ENCODE results near the gene RIPOR1.

Gene RIPOR1, protein sequence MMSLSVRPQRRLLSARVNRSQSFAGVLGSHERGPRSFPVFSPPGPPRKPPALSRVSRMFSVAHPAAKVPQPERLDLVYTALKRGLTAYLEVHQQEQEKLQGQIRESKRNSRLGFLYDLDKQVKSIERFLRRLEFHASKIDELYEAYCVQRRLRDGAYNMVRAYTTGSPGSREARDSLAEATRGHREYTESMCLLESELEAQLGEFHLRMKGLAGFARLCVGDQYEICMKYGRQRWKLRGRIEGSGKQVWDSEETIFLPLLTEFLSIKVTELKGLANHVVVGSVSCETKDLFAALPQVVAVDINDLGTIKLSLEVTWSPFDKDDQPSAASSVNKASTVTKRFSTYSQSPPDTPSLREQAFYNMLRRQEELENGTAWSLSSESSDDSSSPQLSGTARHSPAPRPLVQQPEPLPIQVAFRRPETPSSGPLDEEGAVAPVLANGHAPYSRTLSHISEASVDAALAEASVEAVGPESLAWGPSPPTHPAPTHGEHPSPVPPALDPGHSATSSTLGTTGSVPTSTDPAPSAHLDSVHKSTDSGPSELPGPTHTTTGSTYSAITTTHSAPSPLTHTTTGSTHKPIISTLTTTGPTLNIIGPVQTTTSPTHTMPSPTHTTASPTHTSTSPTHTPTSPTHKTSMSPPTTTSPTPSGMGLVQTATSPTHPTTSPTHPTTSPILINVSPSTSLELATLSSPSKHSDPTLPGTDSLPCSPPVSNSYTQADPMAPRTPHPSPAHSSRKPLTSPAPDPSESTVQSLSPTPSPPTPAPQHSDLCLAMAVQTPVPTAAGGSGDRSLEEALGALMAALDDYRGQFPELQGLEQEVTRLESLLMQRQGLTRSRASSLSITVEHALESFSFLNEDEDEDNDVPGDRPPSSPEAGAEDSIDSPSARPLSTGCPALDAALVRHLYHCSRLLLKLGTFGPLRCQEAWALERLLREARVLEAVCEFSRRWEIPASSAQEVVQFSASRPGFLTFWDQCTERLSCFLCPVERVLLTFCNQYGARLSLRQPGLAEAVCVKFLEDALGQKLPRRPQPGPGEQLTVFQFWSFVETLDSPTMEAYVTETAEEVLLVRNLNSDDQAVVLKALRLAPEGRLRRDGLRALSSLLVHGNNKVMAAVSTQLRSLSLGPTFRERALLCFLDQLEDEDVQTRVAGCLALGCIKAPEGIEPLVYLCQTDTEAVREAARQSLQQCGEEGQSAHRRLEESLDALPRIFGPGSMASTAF

DNA sequence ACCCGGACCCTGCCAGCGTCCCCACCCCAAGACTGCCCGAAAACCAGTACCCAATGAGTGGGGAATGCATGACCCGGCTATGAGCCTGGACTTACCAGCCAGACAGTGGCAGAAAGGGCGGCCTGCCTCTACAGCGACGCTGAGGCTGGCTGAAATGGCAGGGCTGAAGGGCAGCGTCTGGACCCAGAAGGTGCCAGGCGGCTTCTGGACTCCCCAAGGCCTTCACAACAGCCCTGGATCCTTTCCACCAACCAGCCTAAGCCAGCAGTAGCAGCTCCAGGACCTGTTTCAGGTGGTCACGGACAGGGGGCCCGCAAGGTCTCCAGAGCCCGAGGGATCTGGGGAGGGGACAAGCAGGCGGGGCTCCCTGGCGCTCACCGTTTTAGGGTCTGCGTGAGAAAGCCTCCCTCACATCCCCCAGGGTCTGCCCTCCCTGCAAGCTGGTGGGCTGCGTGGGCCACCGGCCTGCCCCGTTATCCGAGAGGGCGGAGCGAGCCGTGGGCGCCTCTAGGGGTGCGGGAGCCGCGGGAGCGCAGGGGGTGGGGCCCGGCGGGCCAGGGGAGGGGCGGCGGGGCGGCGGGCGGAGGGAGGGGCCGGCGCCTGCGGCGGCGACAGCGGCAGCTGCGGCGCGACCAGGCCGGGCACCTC, at the start of gene RIPOR1:
Gene RIPOR1, plus strand, starts transcription at position 608 of the 648 bp plus-strand sequence. CDS start 9,618 bp downstream, outside the sequence.
- ChIA-PET CTCF (interaction anchor here (0.9 to 25.0 kb wide), 11 partner anchors 7 to 137 kb away, joined by 3 to 605 read pairs (median 10); partner anchors contain the start of genes ACD, ATP6V0D1, C16orf86 and CTCF), POLR2A (interaction anchor here (0.6 to 1.9 kb wide), 3 partner anchors 7 to 139 kb away, joined by 3 to 13 read pairs (median 3); partner anchors contain the start of gene CTCF)
- H3K4me3 ChIP-seq (ENCODE audit: low read depth, low read length): peak within 1 kb of the TSS; percentile 73
- TF ChIP-seq, protein P1, sequence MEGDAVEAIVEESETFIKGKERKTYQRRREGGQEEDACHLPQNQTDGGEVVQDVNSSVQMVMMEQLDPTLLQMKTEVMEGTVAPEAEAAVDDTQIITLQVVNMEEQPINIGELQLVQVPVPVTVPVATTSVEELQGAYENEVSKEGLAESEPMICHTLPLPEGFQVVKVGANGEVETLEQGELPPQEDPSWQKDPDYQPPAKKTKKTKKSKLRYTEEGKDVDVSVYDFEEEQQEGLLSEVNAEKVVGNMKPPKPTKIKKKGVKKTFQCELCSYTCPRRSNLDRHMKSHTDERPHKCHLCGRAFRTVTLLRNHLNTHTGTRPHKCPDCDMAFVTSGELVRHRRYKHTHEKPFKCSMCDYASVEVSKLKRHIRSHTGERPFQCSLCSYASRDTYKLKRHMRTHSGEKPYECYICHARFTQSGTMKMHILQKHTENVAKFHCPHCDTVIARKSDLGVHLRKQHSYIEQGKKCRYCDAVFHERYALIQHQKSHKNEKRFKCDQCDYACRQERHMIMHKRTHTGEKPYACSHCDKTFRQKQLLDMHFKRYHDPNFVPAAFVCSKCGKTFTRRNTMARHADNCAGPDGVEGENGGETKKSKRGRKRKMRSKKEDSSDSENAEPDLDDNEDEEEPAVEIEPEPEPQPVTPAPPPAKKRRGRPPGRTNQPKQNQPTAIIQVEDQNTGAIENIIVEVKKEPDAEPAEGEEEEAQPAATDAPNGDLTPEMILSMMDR (IDR thresholded peaks at IDR 0.05; ENCODE audit: insufficient read depth, low read length, missing control alignments): peak; percentile 16
- DNase-seq (ENCODE audit: low read depth, low spot score): no peak

DNA sequence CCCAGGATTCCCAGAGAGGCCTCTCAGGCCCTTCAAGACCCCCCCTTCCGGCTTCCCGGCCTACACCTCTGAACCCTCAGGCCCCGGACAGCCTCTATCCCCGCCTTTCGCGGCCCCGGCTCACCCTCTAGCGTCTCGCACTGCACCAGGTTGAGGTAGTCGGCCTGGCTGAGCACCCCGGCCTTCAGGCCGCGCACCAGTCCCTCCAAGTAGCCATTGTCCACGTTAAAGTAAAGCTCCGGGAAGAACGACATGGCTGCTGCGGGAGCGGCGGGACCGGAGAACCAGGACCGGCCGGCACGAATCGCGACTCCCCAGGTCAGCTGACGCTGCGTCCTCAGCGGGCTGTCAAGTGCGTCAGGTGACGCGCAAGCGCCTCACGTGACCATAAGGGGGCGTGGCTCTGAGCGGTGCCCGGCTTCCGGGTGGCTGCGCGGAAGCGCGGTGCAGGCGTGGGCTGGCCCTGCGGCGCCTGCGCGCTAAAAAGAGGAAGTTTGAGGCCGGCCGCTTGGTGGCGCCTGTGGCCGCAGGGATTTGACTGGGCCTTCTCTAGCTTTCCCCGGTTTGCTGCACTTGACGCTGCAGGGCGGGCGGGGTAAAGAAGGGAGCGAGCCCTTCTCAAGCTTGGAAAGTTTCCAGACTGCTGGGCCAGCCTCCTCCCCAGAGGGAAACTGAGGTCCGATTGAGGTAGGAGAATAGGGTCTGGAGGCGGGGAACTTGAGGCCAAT, 47.6 kb upstream of the RIPOR1 start, which contains the start of gene ATP6V0D1:
Gene ATP6V0D1, minus strand, starts transcription at position 325 of the 728 bp plus-strand sequence. Its CDS starts 71 bp downstream, at position 254.
- TF ChIP-seq, protein P1 (IDR thresholded peaks at IDR 0.05; ENCODE audit: insufficient read depth, low read length, missing control alignments): peak; percentile 90
- CTCF ChIA-PET: interaction anchor here (0.5 to 26.6 kb wide), 32 partner anchors 9 to 560 kb away, joined by 3 to 661 read pairs (median 4); partner anchors contain the start of genes C16orf86, CARMIL2, ENKD1 and RIPOR1
- DNase-seq (ENCODE audit: low read depth, low spot score): peak; percentile 76
- peak within 1 kb of the TSS; percentile 98 for H3K4me3 ChIP-seq (ENCODE audit: low read depth, low read length)
- POLR2A ChIA-PET: interaction anchor here (0.8 to 1.3 kb wide), 5 partner anchors 15 to 179 kb away, joined by 3 to 7 read pairs (median 4); partner anchors contain the start of gene ACD

DNA sequence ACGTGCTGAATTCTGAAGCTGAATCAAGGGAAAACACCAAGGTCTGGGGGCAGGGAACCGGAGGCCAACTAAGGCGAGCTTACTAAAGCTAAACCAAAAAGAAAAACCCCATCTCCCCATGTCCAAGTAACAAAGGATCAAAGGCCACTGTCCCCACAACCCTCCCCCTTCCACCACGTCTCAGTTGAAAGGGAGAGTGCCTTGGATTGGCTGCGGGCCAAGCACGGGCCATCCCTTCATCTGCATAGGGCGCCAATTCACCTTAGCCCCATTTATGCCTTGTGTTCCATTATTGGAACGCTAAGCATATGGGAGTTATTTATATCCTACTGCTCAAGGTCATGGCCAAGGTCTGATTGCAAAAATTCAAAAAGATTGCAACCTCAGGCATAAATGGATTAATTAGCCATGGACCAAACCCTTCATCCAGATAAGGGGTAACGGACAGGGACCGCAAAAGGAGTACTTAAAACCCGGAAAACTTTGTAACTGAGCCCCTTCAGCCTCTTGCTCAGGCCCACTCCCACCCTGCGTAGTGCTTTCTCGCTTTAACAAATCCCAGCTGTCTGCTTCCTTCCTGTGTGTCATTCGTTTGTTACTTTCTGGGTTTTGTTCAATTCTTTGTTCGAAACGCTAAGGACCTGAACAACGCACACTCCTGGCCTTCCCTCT, 46.9 kb upstream of the RIPOR1 start:
- no peak for DNase-seq (ENCODE audit: low read depth, low spot score)
- TF ChIP-seq, protein P1 (IDR thresholded peaks at IDR 0.05; ENCODE audit: insufficient read depth, low read length, missing control alignments): no peak
- POLR2A ChIA-PET: interaction anchor here (0.8 to 1.3 kb wide), 5 partner anchors 16 to 178 kb away, joined by 3 to 7 read pairs (median 4); partner anchors contain the start of gene ACD
- peak overlapping the region; percentile 74 for H3K4me3 ChIP-seq (ENCODE audit: low read depth, low read length)
- CTCF ChIA-PET: interaction anchor here (0.5 to 26.6 kb wide), 31 partner anchors 10 to 559 kb away, joined by 3 to 661 read pairs (median 4); partner anchors contain the start of genes C16orf86, CARMIL2, ENKD1 and RIPOR1

DNA sequence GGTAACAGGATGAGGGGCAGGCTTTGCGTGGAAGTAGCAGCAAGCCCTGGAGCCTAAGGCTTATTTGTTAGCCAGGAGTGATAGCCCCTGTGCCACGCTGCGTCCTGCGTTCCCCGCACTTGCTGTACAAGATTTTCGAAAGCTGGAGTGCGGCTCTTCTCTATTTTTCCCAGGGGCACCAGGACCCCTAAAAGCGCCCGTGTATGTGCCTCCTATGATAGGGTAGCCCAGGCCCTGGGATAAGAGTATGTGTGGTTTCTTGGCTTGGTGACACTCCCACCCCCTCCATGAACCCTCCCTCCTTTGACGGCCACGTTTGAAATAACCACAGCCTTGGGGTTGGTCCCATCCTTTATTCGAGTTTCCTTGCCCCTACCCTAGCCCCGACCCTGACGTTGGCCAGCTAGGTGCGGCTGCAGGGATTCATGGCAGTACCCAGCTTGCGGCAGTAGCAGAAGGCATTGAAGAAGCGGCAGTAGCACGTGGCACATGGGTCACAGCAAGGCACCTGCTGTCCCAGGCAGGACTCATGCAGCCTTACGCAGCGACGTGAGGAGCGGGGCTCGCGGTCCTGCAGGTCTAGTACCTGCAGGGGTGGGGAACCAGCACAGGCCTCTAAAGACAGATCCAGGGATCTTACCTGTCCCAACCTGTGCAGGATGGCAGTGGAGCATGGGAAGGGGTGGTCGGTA, 46.2 kb upstream of the RIPOR1 start:
- CTCF ChIA-PET: interaction anchor here (1.0 to 26.6 kb wide), 12 partner anchors 12 to 225 kb away, joined by 3 to 661 read pairs (median 7); partner anchors contain the start of genes CARMIL2 and RIPOR1
- POLR2A ChIA-PET: no interaction called here
- no peak for DNase-seq (ENCODE audit: low read depth, low spot score)
- H3K4me3 ChIP-seq (ENCODE audit: low read depth, low read length): peak overlapping the region; percentile 74
- TF ChIP-seq, protein P1 (IDR thresholded peaks at IDR 0.05; ENCODE audit: insufficient read depth, low read length, missing control alignments): no peak

Data from AG04449 (cell line).